RWPE1 (cell line): ENCODE results near the gene PRKCZ.

Experiments used
- CTCF ChIA-PET: fragments of 350-600 bp; sonication (Branson Sonifier 250); formaldehyde crosslinking; extraction: SDS; loops from one replicate; lab custom pipeline; 2021; lab: Yijun Ruan, JAX
- POLR2A ChIA-PET: fragments of 400-600 bp; formaldehyde crosslinking; extraction: SDS; loops from one replicate; lab custom pipeline; 2020; ENCODE audit warnings: antibody characterized with exemption; ENCODE audit not compliant: low non-redundant PET; lab: Yijun Ruan, JAX
- DNase-seq: peaks from one replicate; pipeline ENCODE4 v3.0.0; 2012; ENCODE audit warnings: low spot score
- H3K27ac ChIP-seq: fragments of 450-650 bp; 2 replicates; pipeline ENCODE4 v1.5.1; 2017
- CTCF ChIP-seq: fragments of 450-650 bp; conservative IDR thresholded peaks from 2 replicates; pipeline ENCODE4 v1.5.1; 2017; ENCODE audit warnings: low read depth, mild to moderate bottlenecking

The PRKCZ gene

DNA sequence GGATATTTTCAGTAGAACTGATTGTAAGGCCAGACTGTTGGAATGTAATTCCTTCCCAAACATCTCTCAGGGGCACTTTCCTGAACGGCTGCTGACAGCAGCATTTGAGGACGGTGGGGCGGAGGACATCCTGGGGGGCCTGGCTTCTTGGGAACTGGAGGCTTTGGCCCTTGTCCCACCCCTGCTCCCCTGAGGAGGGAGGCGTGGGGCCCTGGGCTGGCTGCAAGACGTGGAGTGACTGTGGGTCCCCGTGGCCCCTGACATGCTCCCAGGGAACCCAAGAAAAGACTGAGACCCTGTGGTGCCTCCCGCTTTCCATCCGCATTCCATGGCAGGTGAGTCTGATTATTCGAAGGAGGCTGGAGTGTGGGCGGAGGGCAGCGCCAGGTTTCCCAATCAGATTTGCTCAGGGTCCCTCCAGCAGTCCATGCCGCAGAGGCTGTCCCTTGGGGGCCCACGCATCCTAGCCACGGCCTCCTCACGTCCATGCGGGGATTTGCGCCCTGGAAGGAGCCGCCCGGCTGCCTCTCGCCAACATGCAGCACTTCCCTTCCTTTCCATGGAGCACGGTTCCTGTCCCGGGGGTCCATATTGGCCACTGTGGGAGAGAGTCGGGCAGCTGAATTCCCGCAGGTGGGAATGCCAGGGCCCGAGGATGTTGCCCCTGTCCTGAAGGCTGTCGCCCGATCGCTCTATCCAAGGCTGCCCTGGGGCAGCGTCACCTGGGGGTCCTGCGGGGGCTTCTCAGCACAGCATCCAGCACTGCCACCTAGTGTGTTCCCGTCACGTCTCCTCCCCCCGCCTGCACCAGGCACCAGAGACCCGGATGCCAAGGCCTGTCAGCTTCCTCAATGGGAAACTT is 75.4 kb downstream of the PRKCZ start:
- TF ChIP-seq CTCF = no peak
- ChIA-PET CTCF (interaction anchor here (0.6 to 1.3 kb wide), 3 partner anchors 15 to 102 kb away, joined by 3 to 7 read pairs (median 3); no protein-coding TSS in a partner anchor), POLR2A (interaction anchor here (0.5 kb wide), 1 partner anchor 570 kb away, joined by 3 read pairs; no protein-coding TSS in a partner anchor)
- H3K27ac ChIP-seq = no peak overlapping the region
- no peak for DNase-seq

GRCh38 chr1:2126331-2127186 is 76.3 kb downstream of the PRKCZ start:
- H3K27ac ChIP-seq = no peak overlapping the region
- ChIA-PET POLR2A (interaction anchor here (0.5 kb wide), 1 partner anchor 571 kb away, joined by 3 read pairs; no protein-coding TSS in a partner anchor), CTCF (interaction anchor here (0.6 to 1.3 kb wide), 5 partner anchors 9 to 211 kb away, joined by 3 to 4 read pairs (median 3); no protein-coding TSS in a partner anchor)
- no peak for DNase-seq
- TF ChIP-seq CTCF = no peak

DNA sequence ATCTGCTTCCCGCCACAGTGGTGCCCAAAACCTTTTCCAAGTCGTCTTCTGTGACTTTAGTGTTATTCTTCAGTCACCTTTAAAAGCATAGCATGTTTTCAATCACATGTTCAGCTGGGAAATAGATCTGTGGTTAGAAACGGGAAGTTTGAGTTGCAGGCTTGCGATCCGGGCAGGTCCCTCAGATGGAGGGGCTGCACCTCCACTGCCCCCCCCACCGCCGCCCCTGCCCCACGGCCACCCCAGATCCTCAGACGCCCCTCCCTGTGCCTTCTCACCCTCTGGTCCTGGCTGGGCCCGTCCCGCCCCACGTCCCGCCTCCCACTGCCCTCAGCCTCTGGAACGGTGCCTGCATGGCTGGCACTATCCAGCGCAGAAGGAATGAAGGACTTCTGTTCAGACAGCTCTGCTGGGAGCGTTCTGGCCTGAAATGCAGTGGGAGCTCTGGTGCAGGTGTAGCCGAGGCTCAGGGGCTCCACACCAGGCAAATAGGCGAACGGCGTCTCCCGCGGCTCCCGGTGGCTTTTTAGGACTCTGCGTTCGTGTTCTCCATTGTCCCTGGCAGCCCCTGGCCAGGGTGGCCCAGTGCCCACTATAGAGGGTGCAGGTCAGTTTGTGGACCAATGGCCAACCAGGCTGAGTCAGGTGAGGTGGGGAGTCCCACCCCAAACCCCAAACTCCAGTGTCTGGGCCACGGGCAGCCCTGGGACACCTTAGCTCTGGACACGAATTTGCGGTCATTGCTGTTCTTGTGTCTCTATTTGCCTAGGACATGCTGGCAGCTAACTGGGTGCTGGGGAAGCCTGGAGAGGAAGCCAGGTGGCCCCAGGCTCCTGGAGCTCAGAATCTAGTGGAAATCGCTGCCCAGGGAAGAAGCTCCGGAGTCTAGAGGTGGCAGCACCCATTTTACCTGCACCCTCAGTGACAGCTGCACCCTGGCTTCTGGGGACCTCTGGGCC is 77.3 kb downstream of the PRKCZ start:
- ChIA-PET CTCF (interaction anchor here (0.6 to 0.8 kb wide), 3 partner anchors 8 to 212 kb away, joined by 3 to 4 read pairs (median 3); no protein-coding TSS in a partner anchor), POLR2A (no interaction called here)
- no peak for DNase-seq
- no peak overlapping the region for H3K27ac ChIP-seq
- TF ChIP-seq CTCF = no peak

GRCh38 chr1:2128189-2128901 is 78.1 kb downstream of the PRKCZ start:
- DNase-seq = no peak
- ChIA-PET POLR2A (no interaction called here), CTCF (no interaction called here)
- H3K27ac ChIP-seq = no peak overlapping the region
- TF ChIP-seq CTCF = no peak

GRCh38 chr1:2129256-2129943 is 79.2 kb downstream of the PRKCZ start:
- no peak overlapping the region for H3K27ac ChIP-seq
- no peak for TF ChIP-seq CTCF

More at GRCh38 chr1:2129256-2129943, 79.2 kb downstream of the PRKCZ start:
- no peak for DNase-seq
- POLR2A ChIA-PET = no interaction called here
- CTCF ChIA-PET = interaction anchor here (3.7 kb wide), 1 partner anchor 45 kb away, joined by 19 read pairs; no protein-coding TSS in a partner anchor
